ENCODE results near the gene MTF2.

DNA sequence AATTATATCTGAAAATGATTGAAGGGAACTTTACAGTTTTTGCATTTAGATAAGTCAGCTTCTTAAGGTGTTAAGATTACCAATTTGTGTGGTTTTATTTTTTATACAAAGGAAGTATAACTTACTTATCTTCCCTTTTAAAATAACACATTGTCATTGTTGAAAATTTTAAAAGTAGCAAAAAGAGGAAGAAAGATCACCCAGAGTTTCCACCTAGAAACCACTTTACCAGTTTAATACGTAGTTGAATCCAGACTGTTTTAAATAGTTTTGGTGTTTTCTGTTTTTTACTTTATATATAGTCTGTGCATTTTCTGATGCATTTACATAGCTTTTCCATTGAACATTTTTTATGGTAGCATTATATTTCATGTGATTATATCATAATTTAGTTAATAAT is 107.6 kb downstream of the MTF2 start:
- TF ChIP-seq POLR2A (IDR thresholded peaks at IDR 0.05) (no peak), POLR2AphosphoS5 (IDR thresholded peaks at IDR 0.05; ENCODE audit: insufficient read depth in 1 of 2, low read depth in 1 of 2) (no peak)
